ENCODE measurements around the gene SHISA9. TPM values are rescaled to one million over a fixed set of nuclear protein-coding genes. Genes with fewer than 3 reads are reported as not detected.

Gene SHISA9
- total and polyA plus RNA-seq, 2 donors (not counting 1 experiment from before 2014, with no cell fraction given) = 0.03 to 0.07 TPM

GRCh38 chr16:13029786-13030185, 128.4 kb downstream of the SHISA9 start:
- Mint-ChIP-seq H3K9me3 (ENCODE audit: insufficient read depth) (peaks cover 4% of the 10 kb centered on the region), H3K27ac (no peak overlapping the region), H3K4me1 (no peaks in the 10 kb centered on the region), H3K4me3 (no peak overlapping the region), H3K27me3 (no peaks in the 10 kb centered on the region)
- POLR2A ChIA-PET = no interaction called here
- ATAC-seq (ENCODE audit: low read depth) (no peak), DNase-seq (no peak)
- CTCF ChIA-PET = no interaction called here
- TF ChIP-seq CTCF (IDR thresholded peaks at IDR 0.05) = no peak
- no peak for TF ChIP-seq EZH2 (IDR thresholded peaks at IDR 0.05; ENCODE audit: borderline replicate concordance, insufficient read depth, low read depth, low read length, poor library complexity, severe bottlenecking)
- H3K27me3 ChIP-seq (replicated peaks in 1 of 4; ENCODE audit: control extremely low read depth in 1 of 4, control insufficient read depth in 3 of 4, insufficient read depth in 4 of 4, low read length in 3 of 4) = no peaks in the 10 kb centered on the region
- no peaks in the 10 kb centered on the region for H3K36me3 ChIP-seq (replicated peaks in 1 of 2; ENCODE audit: control extremely low read depth in 1 of 2, control insufficient read depth in 1 of 2, extremely low read depth in 1 of 2, insufficient read depth in 2 of 2, low read length in 1 of 2)
- H3K4me2 ChIP-seq (replicated peaks; ENCODE audit: low read depth, low read length, poor library complexity, severe bottlenecking) = no peak overlapping the region
- H3K79me2 ChIP-seq (ENCODE audit: control insufficient read depth, insufficient read depth, low read length) = no peaks in the 10 kb centered on the region
- no peaks in the 10 kb centered on the region for H4K20me1 ChIP-seq (ENCODE audit: control insufficient read depth, insufficient read depth, low read length, poor library complexity, severe bottlenecking)
- peaks cover 0 to 6% (median 0%) of the 10 kb centered on the region in 3 donors for H3K9me3 ChIP-seq (ENCODE audit: control extremely low read depth in 1 of 3, control insufficient read depth in 2 of 3, insufficient read depth in 1 of 3, low read length in 2 of 3)
- H3K27ac ChIP-seq (ENCODE audit: low read length in 2 of 2) = no peak overlapping the region
- no peaks in the 10 kb centered on the region for H3K4me1 ChIP-seq (ENCODE audit: control insufficient read depth in 2 of 2, insufficient read depth in 2 of 2, low read length in 2 of 2)
- H3K9ac ChIP-seq (ENCODE audit: low read length) = no peak overlapping the region
- H2AFZ ChIP-seq (ENCODE audit: insufficient read depth, low read depth, low read length, poor library complexity, severe bottlenecking) = no peak overlapping the region
- no CpG with 5 or more reads among the region's 5 CpGs for WGBS (ENCODE audit: insufficient coverage)
- H3K4me3 ChIP-seq (ENCODE audit: control extremely low read depth in 1 of 5, extremely low read depth in 1 of 5, insufficient read depth in 1 of 5, low read depth in 2 of 5, low read length in 4 of 5) = no peak overlapping the region
- intact Hi-C loops (cut with micrococcal nuclease) = no loop called here

GRCh38 chr16:13030769-13031168, 129.4 kb downstream of the SHISA9 start:
- H3K27ac ChIP-seq (ENCODE audit: low read length in 2 of 2) = no peak overlapping the region
- DNase-seq (no peak), ATAC-seq (ENCODE audit: low read depth) (no peak)
- peaks cover 0 to 5% (median 0%) of the 10 kb centered on the region in 3 donors for H3K9me3 ChIP-seq (ENCODE audit: control extremely low read depth in 1 of 3, control insufficient read depth in 2 of 3, insufficient read depth in 1 of 3, low read length in 2 of 3)
- H3K4me1 ChIP-seq (ENCODE audit: control insufficient read depth in 2 of 2, insufficient read depth in 2 of 2, low read length in 2 of 2) = no peaks in the 10 kb centered on the region
- no peaks in the 10 kb centered on the region for H4K20me1 ChIP-seq (ENCODE audit: control insufficient read depth, insufficient read depth, low read length, poor library complexity, severe bottlenecking)
- no peaks in the 10 kb centered on the region for H3K36me3 ChIP-seq (replicated peaks in 1 of 2; ENCODE audit: control extremely low read depth in 1 of 2, control insufficient read depth in 1 of 2, extremely low read depth in 1 of 2, insufficient read depth in 2 of 2, low read length in 1 of 2)
- intact Hi-C loops (cut with micrococcal nuclease) = no loop called here
- H3K4me1 Mint-ChIP-seq = no peaks in the 10 kb centered on the region
- WGBS (ENCODE audit: insufficient coverage) = 83% methylated on average over 3 of the region's 6 CpGs
- no peak overlapping the region for H3K4me3 Mint-ChIP-seq
- H3K27ac Mint-ChIP-seq = no peak overlapping the region
- H3K9ac ChIP-seq (ENCODE audit: low read length) = no peak overlapping the region
- H3K4me2 ChIP-seq (replicated peaks; ENCODE audit: low read depth, low read length, poor library complexity, severe bottlenecking) = no peak overlapping the region
- no peak overlapping the region for H2AFZ ChIP-seq (ENCODE audit: insufficient read depth, low read depth, low read length, poor library complexity, severe bottlenecking)
- H3K27me3 Mint-ChIP-seq = no peaks in the 10 kb centered on the region
- no peaks in the 10 kb centered on the region for H3K79me2 ChIP-seq (ENCODE audit: control insufficient read depth, insufficient read depth, low read length)
- no peak overlapping the region for H3K4me3 ChIP-seq (ENCODE audit: control extremely low read depth in 1 of 5, extremely low read depth in 1 of 5, insufficient read depth in 1 of 5, low read depth in 2 of 5, low read length in 4 of 5)
- ChIA-PET POLR2A (no interaction called here), CTCF (no interaction called here)
- H3K27me3 ChIP-seq (replicated peaks in 1 of 4; ENCODE audit: control extremely low read depth in 1 of 4, control insufficient read depth in 3 of 4, insufficient read depth in 4 of 4, low read length in 3 of 4) = no peaks in the 10 kb centered on the region
- no peak for TF ChIP-seq EZH2 (IDR thresholded peaks at IDR 0.05; ENCODE audit: borderline replicate concordance, insufficient read depth, low read depth, low read length, poor library complexity, severe bottlenecking)
- TF ChIP-seq CTCF (IDR thresholded peaks at IDR 0.05) = no peak
- peaks cover 7% of the 10 kb centered on the region for H3K9me3 Mint-ChIP-seq (ENCODE audit: insufficient read depth)
